C4-2B (cell line): ENCODE measurements around the gene ABHD12B.

Experiments
- H3K27ac ChIP-seq: fragments of 450-650 bp; 2 replicates; pipeline ENCODE4 v1.5.1; 2017
- CTCF ChIP-seq: fragments of 450-650 bp; conservative IDR thresholded peaks from 2 replicates; pipeline ENCODE4 v1.5.1; 2017; ENCODE audit warnings: mild to moderate bottlenecking
- ZFX ChIP-seq: fragments of 450-650 bp; IDR thresholded peaks from 2 replicates; pipeline ENCODE4 v1.6.1; 2017

ABHD12B gene

GRCh38 chr14:50920482-50921230, 48.8 kb downstream of the ABHD12B start:
- no peak overlapping the region for H3K27ac ChIP-seq
- no peak for TF ChIP-seq ZFX
- TF ChIP-seq CTCF: no peak

- no peak for TF ChIP-seq ZFX
- TF ChIP-seq CTCF: no peak
Observed at GRCh38 chr14:50922803-50923202, 51.0 kb downstream of the ABHD12B start.

GRCh38 chr14:50924236-50924635, 52.4 kb downstream of the ABHD12B start:
- H3K27ac ChIP-seq: no peak overlapping the region
- TF ChIP-seq ZFX (no peak), CTCF (no peak)

More at GRCh38 chr14:50922803-50923202, 51.0 kb downstream of the ABHD12B start:
- H3K27ac ChIP-seq: no peak overlapping the region

GRCh38 chr14:50924843-50925242, 53.0 kb downstream of the ABHD12B start:
- H3K27ac ChIP-seq: no peak overlapping the region
- TF ChIP-seq CTCF (no peak), ZFX (no peak)

GRCh38 chr14:50926851-50927386, 55.1 kb downstream of the ABHD12B start:
- TF ChIP-seq CTCF: no peak
- TF ChIP-seq ZFX: no peak
- no peak overlapping the region for H3K27ac ChIP-seq

GRCh38 chr14:50928002-50928635, 56.3 kb downstream of the ABHD12B start:
- TF ChIP-seq CTCF: no peak
- TF ChIP-seq ZFX: no peak
- H3K27ac ChIP-seq: no peak overlapping the region

- H3K27ac ChIP-seq: no peak overlapping the region
- TF ChIP-seq CTCF: no peak
- no peak for TF ChIP-seq ZFX
Observed at GRCh38 chr14:50929506-50929905, 57.7 kb downstream of the ABHD12B start.
